Activated T-helper 1 cell treated with anti-CD3 and anti-CD28 coated beads, Interleukin-12 subunit alpha, Interleukin-12 subunit beta, Interleukin-2, Interleukin-4 antibody, amounts not matched to agents 30 ng/mL and 10 ng/mL and 1 ng/mL, durations not matched to agents 14 hours and 24 hours and 36 hours (primary cell): ENCODE results near the gene APP. TPM values are rescaled to one million over a fixed set of nuclear protein-coding genes. Genes with fewer than 3 reads are reported as not detected.
"Not testable (repeated sequence)": the region's sequence is repeated elsewhere in the genome, so short reads cannot be mapped to it uniquely, and the experiment has no call there.

Source experiments
- DNase-seq: peaks from one replicate; pipeline ENCODE4 v3.0.0; 2021; ENCODE audit warnings: low spot score
- H3K27ac Mint-ChIP-seq: one replicate; pipeline ENCODE4 v1.8.0; 2021; ENCODE audit warnings: mild to moderate bottlenecking, mixed read lengths
- H3K27me3 Mint-ChIP-seq: one replicate; pipeline ENCODE4 v1.8.0; 2022; ENCODE audit warnings: mild to moderate bottlenecking, moderate library complexity, mixed read lengths; ENCODE audit not compliant: insufficient read depth
- H3K36me3 Mint-ChIP-seq: one replicate; pipeline ENCODE4 v1.8.0; 2021; ENCODE audit warnings: low read depth, mixed read lengths
- H3K4me1 Mint-ChIP-seq: one replicate; pipeline ENCODE4 v1.8.0; 2021; ENCODE audit warnings: low read depth, mixed read lengths
- H3K4me3 Mint-ChIP-seq: one replicate; pipeline ENCODE4 v1.8.0; 2021; ENCODE audit warnings: mild to moderate bottlenecking, moderate library complexity, mixed read lengths
- H3K9me3 Mint-ChIP-seq: one replicate; pipeline ENCODE4 v1.8.0; 2021; ENCODE audit warnings: mixed read lengths
- intact Hi-C: fragments of 100-400 bp; cut with micrococcal nuclease; formaldehyde crosslinking; loops from one replicate; pipeline ENCODE4 v1.15.1; 2024
- total RNA-seq: library from RNA; stranded (reverse); gene quantifications from 2 replicates; pipeline ENCODE4 v1.2.3, GENCODE V29; 2022

APP gene
- total RNA-seq, 1 donor from 2014 or later = 66.6 TPM

DNA sequence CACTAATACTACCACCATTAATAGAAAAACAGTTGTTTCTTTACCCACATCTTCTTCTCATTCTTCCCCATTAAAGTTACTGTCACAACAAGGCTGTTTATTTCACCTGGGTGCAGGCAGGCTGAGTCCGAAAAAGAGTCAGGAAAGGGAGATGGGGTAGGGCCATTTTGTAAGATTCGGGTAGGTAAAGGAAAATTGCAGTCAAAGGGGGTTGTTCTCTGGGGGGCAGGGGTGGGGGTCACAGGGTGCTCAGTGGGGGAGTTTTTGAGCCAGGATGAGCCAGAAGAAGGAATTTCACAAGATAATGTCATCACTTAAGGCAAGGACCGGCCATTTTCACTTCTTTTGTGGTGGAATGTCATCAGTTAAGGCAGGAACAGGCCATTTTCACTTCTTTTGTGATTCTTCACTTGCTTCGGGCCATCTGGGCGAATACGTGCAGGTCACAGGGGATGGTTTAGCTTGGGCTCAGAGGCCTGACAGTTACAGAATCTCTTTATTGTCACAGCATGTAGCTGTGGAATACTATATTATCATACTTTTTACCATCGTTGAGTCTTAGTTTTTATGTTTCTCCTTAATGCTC is 89.3 kb downstream of the APP start:
- H3K27me3 Mint-ChIP-seq, H3K4me1 Mint-ChIP-seq, DNase-seq, H3K27ac Mint-ChIP-seq, intact Hi-C loops, H3K9me3 Mint-ChIP-seq, H3K4me3 Mint-ChIP-seq, H3K36me3 Mint-ChIP-seq: not testable (repeated sequence)

DNA sequence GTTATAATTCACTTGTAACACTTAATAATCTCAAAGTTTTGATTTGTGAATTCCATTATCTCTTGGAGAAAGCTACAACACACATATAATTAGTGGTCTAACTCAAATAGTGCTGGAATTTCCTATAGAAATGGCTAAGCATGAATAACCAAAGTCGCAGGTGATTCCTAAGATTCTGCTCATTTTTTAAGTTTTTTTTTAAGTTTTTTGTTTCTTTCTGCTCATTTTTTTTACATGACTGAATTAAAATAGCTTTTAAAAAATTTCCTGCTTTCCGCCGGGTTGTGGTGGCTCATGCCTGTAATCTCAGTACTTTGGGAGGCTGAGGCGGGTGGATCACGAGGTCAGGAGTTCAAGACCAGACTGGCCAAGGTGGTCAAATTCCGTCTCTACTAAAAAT is 90.4 kb downstream of the APP start:
- Mint-ChIP-seq H3K27me3 (no peaks in the 10 kb centered on the region), H3K36me3 (no peaks in the 10 kb centered on the region), H3K4me1 (peaks cover 8% of the 10 kb centered on the region), H3K9me3 (no peaks in the 10 kb centered on the region), H3K27ac (no peak overlapping the region), H3K4me3 (no peak overlapping the region)
- intact Hi-C loops = no loop called here
- DNase-seq = no peak

DNA sequence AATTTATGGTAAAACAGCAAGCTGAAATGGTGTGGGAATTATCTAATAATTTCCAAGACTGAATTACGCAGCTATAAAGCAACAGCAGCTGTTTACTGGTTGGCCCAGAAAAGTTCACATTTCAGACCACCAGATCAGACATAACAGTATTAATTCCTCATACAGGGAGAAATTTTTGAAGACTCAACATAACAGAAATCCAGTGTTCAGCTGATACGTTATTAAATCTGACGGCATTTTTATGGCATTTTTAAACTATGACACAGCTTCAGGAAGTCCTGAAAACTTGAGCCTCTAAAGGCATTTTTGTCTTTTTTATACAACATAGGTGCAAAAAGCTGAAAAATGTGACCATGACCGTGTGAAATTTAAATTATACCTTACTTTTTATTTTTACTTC is 91.2 kb downstream of the APP start:
- Mint-ChIP-seq H3K27me3 (no peaks in the 10 kb centered on the region), H3K4me3 (no peak overlapping the region), H3K36me3 (no peaks in the 10 kb centered on the region), H3K4me1 (peaks cover 8% of the 10 kb centered on the region), H3K27ac (no peak overlapping the region), H3K9me3 (no peaks in the 10 kb centered on the region)
- DNase-seq = no peak
- intact Hi-C loops = no loop called here

DNA sequence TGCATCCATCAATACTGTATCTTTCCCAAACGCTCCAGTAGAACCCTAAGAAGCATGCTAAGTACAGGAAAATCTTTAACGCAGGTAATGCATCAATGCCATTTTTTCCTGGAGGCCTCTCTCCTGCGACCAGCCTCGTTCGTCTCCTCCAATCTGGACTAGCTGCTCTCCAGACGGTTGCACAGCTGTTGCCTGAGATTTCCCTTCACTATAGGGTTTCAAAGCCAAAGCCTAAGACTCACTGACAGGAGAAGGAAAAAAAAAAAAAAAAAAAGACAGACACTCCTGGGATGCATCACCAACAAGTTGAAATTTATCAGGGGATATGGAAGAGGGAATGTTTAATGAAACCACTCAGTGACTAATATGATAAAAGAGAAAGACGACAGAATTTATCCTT is 93.0 kb downstream of the APP start:
- Mint-ChIP-seq H3K9me3 (no peaks in the 10 kb centered on the region), H3K4me1 (no peaks in the 10 kb centered on the region), H3K27me3 (no peaks in the 10 kb centered on the region), H3K36me3 (no peaks in the 10 kb centered on the region), H3K27ac (no peak overlapping the region), H3K4me3 (no peak overlapping the region)
- DNase-seq = no peak
- intact Hi-C loops = no loop called here

DNA sequence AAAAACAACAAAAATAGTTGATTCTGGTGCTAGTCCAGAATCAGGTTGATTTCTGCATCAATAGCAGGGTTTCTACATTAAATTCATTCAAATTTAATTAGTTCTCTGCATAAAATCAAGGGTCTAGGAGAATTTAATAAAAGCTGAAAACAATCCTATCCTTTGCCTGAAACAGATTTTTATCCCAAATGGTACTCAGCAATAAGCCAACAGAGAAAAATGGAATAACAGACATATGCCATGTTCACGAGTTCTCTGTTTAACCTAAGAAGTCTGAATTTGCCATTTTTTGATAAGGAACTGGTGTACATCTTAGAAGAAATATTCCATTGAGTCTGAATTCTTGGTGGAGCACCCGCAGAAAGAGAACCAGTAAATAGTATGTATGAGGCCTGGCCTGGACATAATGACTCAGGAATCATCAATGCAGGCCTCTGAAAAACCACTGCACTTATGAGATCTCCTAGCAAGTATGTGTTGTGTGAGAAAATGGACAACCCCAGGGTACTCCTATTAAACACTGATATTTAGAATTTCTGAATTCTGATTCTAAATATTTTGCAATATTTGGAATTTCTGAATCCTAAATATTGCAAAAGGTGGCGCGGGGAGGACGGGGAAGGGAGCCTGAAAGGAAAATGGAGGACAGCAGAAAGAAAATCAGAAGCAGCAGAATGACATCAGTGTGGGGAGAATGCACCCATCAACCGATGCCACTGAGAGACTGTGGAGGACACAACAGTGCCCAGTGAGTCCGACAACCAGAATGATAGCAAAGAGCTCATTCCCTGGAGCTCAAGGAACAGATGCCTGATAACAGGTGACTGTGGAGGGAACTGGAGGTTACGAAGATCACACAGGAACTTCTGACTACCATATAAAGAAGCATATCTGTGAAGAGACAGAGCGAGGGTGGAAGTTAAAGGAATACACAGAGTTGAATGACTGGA is 97.6 kb downstream of the APP start:
- intact Hi-C loops = no loop called here
- Mint-ChIP-seq H3K9me3 (no peaks in the 10 kb centered on the region), H3K27me3 (no peaks in the 10 kb centered on the region), H3K4me1 (peaks cover 41% of the 10 kb centered on the region), H3K36me3 (no peaks in the 10 kb centered on the region), H3K27ac (no peak overlapping the region), H3K4me3 (no peak overlapping the region)
- DNase-seq = no peak

DNA sequence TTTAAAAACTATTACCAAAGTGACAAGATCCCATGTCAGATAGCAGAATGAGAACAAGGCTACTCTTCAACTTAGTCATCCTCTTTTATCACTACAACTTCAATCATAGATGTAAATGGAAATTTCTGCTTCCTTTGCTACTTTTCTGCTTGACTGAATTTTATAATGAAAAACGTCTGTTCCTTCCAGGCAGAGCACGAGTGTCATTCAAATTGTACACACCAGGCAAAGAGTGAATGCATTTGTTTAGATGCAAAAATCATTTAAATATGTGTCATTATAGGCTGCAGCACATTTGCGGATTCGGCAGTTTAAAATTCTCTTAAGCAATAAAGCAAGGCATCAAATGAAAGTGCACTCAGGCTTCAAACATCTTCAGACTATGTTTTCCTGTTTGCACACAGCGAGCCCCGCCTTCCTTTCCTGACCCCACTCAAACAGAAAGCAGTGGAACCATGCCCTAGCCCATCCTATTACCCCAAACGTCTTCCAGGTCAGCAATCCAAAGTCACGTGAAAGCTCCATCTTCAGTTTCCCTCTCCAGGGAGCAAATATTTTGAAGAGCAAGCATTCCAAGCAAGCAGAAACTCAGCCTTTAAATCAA is 99.6 kb downstream of the APP start:
- Mint-ChIP-seq H3K27ac (peak overlapping the region; percentile 58), H3K27me3 (no peaks in the 10 kb centered on the region), H3K36me3 (no peaks in the 10 kb centered on the region), H3K4me1 (peaks cover 44% of the 10 kb centered on the region), H3K9me3 (no peaks in the 10 kb centered on the region), H3K4me3 (peak overlapping the region; percentile 65)
- DNase-seq = peak; percentile 40
- intact Hi-C loops = loop anchor here (2.0 kb wide), 1 partner anchor 100 kb away; the partner anchor contains the start of gene APP

DNA sequence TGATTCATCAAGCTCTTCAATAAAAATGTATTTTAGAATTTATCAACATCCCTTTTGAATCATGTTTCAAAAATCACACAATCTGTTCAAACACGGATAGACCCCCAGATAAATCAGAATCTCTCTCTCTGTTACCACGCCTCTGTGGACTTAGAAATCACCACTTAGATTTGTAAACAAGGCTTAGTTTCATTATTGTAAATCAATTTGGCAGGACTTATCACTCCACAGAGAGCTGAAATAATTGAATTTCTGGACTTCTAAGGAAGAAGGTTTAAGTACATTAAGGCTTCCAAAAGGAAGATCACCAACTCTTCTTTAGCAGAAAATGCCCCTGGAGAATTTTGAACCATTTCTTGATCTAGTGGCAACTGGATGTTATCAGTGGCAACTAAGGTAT is 100.4 kb downstream of the APP start:
- H3K27ac Mint-ChIP-seq = no peak overlapping the region
- no peak for DNase-seq
- H3K27me3 Mint-ChIP-seq = no peaks in the 10 kb centered on the region
- H3K4me3 Mint-ChIP-seq = peak overlapping the region; percentile 65
- H3K9me3 Mint-ChIP-seq = no peaks in the 10 kb centered on the region
- intact Hi-C loops = loop anchor here (2.0 kb wide), 1 partner anchor 101 kb away; the partner anchor contains the start of gene APP
- H3K36me3 Mint-ChIP-seq = no peaks in the 10 kb centered on the region
- peaks cover 44% of the 10 kb centered on the region for H3K4me1 Mint-ChIP-seq

DNA sequence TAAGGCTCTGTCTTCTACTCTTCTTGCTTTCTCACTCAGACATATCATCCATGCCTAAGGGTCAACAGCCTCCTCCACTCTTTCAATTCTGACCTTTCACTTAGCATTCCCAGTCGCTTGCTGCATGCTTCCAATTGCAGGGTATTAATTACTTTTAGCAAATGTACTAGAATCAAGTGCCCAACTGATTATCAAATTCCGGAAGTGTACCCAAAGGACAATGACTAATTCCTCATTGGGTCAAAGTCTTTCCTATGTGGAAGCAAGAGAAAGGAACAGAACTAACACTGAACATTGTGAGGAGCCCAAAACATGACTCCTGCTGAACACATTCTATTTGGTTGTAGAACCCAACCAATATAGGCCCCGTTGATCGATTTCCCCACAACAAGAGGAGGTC is 101.8 kb downstream of the APP start:
- DNase-seq = no peak
- no peaks in the 10 kb centered on the region for H3K27me3 Mint-ChIP-seq
- no peaks in the 10 kb centered on the region for H3K36me3 Mint-ChIP-seq
- intact Hi-C loops = no loop called here
- H3K9me3 Mint-ChIP-seq = no peaks in the 10 kb centered on the region
- no peak overlapping the region for H3K27ac Mint-ChIP-seq
- H3K4me1 Mint-ChIP-seq = peaks cover 44% of the 10 kb centered on the region
- H3K4me3 Mint-ChIP-seq = no peak overlapping the region

DNA sequence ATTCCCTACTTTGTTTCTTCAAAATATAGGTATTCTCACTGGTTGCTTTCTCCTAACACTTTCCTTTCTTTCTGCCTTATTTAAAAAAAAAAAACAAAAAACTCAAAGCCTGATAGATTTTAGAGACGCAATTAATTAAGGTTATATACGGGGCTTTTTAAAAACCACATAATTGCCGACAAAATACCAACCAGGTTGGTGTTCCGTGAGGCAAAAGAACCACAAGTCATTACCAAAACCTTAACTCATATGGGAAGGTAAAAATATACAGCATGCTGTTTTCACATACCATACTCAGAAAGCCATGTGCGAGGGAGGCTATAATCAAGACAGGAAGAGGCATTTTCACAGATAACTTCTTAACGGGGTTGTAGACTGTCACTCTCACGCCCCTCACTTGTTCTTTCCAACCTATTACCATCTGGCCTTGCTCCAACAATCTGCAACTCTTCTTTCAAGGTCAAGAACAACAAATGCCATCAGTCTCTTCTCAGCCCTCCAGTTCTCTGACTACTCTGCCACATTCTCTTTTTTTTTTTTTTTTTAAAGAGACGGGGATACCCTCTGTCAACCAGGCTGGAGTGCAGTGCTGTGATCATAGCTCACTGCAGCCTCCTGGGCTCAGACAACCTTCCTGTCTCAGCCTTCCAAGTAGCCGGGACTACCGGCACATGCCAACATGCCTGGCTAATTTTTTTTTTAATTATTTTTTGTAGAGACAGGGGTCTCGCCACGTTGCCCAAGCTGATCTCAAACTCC is 102.6 kb downstream of the APP start:
- Mint-ChIP-seq H3K4me3 (no peak overlapping the region), H3K9me3 (no peaks in the 10 kb centered on the region), H3K27me3 (no peaks in the 10 kb centered on the region), H3K4me1 (peaks cover 44% of the 10 kb centered on the region), H3K36me3 (no peaks in the 10 kb centered on the region), H3K27ac (no peak overlapping the region)
- DNase-seq = no peak
- intact Hi-C loops = no loop called here

DNA sequence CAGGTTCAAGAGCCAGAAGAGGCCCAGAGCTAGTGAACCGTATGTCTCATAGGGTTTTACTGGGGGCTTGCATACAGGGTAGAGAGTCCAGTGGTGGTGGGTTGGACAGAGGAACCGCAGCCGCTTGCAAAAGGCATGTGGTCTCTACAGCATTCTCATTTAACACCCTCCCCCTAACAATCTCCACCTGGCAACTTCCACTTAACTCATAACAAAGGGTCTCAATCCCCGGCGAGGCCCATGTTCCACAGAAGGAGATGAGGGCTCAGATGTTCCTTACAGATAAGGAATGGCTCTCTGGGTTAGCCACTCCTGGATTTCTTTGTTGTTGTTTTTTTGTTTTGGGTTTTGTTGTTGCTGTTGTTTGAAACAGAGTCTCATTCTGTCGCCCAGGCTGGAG is 106.1 kb downstream of the APP start:
- peaks cover 19% of the 10 kb centered on the region for H3K4me1 Mint-ChIP-seq
- H3K27ac Mint-ChIP-seq = no peak overlapping the region
- H3K36me3 Mint-ChIP-seq = no peaks in the 10 kb centered on the region
- no peak overlapping the region for H3K4me3 Mint-ChIP-seq
- H3K27me3 Mint-ChIP-seq = no peaks in the 10 kb centered on the region
- DNase-seq = no peak
- intact Hi-C loops = no loop called here
- H3K9me3 Mint-ChIP-seq = no peaks in the 10 kb centered on the region

DNA sequence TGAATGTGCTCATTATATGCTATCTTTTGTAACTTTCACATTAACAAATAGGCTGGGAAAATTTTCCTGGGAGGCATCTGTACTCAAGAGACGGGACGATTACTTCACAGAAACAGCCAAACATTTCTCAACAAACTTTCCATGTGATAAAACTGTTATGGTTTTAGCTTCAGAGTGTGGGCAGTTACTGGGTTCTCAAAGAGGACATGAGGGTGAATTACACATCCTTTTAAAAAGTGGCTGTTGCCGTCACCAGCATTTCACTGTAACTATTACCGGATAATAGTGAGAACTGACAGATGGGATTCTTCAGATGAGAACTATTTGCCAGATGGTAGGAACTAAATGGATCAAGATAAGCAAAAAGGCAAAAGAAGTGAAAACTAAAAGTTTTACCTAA is 109.1 kb downstream of the APP start:
- Mint-ChIP-seq H3K4me1 (no peaks in the 10 kb centered on the region), H3K9me3 (no peaks in the 10 kb centered on the region)

DNA sequence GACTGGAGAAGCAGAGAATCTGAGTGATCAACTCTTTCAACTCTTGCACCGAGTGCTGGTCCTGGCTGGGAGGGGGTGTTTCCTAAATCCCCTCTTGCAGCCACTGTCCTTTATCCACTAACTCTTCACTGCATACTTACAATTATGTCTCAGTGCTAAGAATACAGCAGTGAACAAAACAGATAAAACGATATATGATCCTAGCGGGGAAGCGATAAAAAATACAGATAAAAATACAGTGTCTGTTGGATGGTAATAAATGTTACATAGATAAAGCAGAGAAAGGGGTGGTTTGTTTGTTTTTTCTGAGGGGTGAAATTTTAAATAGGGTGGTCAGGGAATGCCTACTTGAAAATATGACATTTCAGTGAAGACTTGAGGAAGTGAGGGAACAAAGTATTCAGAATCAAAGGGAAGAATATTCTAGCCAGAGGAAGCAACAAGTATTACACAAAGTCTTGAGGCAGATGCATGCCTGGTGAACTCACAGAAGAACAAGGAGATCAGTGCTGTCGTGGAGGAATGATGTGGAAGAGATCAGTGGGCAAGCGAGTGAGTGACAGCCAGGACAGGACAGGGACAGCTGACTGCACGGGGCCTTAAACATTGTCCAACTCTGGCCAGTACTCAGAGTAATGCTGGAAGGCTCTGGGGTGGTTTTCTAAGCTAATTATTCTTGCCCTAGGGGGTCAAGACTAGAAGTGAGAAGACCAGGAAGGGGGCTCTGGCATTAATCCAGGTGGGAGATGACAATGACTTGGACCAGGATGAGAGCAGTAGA is 110.0 kb downstream of the APP start:
- Mint-ChIP-seq H3K27ac (no peak overlapping the region), H3K9me3 (no peaks in the 10 kb centered on the region), H3K4me3 (no peak overlapping the region), H3K4me1 (no peaks in the 10 kb centered on the region), H3K27me3 (no peaks in the 10 kb centered on the region), H3K36me3 (no peaks in the 10 kb centered on the region)
- DNase-seq = no peak
- intact Hi-C loops = no loop called here

More for the DNA sequence above, 109.1 kb downstream of the APP start:
- no peak overlapping the region for H3K27ac Mint-ChIP-seq
- H3K27me3 Mint-ChIP-seq = no peaks in the 10 kb centered on the region
- no peak overlapping the region for H3K4me3 Mint-ChIP-seq
- intact Hi-C loops = no loop called here
- DNase-seq = no peak
- no peaks in the 10 kb centered on the region for H3K36me3 Mint-ChIP-seq
